GM19452 (cell line): ENCODE data around the gene ABCB10.
A peak's percentile ranks its signal among the peaks of the same experiment; 100 is the strongest.
"Not testable (repeated sequence)": the region's sequence is repeated elsewhere in the genome, so short reads cannot be mapped to it uniquely, and the experiment has no call there.

Experiments used
- ATAC-seq: cut with Tn5 transposase; IDR thresholded peaks from one replicate; pipeline ENCODE4 v1.9.1; 2021; ENCODE audit not compliant: unreplicated experiment

The ABCB10 gene

DNA sequence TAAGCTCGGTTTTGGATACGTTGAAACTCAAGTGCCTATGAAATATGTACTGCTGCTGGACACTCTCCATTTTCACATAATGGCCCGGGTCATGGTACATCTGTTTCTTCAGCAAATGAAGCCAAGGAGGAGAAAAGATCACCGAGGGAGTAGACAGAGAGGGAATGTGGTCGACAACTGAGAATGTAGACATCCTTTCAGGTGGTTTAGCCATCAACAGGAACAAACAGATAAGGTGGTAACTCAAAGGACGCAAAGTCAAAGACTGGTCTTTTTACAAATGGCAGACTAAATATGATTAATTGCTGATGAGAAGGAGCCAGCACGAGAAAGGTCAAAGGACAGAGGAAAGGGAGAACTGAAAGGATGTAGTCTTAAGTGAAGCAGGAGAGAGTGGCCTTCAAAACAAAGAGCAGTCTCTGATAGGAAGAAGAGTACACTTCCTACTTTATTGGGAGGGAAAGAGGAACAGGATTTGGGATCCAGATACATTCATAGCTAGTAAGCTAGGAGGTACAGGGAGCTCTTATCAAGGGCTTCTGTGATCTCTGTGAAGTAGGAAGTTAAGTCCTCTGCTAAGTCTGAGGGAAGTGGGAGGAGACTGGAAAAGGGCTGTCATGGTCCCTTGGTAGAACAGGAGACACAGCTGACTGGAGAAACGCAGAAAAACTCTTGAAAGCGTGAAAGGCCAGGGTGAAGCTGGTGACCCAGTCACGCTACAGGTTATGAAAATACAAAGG, 78.7 kb downstream of the ABCB10 start:
- peak; percentile 61 for ATAC-seq

- peak; percentile 62 for ATAC-seq
Measured at GRCh38 chr1:229478852-229479251, 79.7 kb downstream of the ABCB10 start.

DNA sequence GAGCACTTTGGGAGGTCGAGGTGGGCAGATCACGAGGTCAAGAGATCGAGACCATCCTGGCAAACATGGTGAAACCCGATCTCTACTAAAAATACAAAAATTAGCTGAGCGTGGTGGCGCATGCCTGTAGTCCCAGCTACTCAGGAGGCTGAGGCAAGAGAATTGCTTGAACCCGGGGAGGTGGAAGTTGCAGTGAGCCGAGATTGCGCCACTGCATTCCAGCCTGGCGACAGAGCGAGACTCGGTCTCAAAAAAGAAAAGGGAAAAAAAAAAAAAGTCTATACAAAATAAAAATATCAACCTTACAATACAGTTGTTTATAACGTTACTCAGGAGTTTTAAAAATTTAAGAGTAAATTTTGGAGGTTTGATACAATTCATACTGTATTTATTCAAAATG, 82.6 kb downstream of the ABCB10 start:
- ATAC-seq, result not testable (repeated sequence)

DNA sequence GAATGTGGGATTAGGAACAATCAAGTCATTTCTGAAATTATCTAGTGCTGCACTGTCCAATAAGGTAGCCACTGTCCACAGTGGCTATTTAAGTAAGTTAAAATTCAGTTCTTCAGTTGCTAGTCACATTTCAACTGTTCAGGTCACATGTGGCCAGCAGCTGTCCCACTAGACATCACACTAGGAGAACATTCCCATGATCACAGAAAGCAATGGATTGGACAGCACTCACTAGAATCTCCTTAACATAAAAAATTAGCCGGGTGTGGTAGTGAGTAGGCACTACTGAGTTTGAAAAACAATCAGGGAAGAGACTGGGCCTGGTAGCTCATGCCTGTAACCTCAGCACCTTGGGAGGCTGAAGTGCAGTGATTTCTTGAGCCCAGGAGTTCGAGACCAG, 84.0 kb downstream of the ABCB10 start:
- ATAC-seq, result no peak

GRCh38 chr1:229471175-229471574, 87.3 kb downstream of the ABCB10 start:
- no peak for ATAC-seq

- no peak for ATAC-seq
Measured at GRCh38 chr1:229470406-229471043, 88.0 kb downstream of the ABCB10 start.

DNA sequence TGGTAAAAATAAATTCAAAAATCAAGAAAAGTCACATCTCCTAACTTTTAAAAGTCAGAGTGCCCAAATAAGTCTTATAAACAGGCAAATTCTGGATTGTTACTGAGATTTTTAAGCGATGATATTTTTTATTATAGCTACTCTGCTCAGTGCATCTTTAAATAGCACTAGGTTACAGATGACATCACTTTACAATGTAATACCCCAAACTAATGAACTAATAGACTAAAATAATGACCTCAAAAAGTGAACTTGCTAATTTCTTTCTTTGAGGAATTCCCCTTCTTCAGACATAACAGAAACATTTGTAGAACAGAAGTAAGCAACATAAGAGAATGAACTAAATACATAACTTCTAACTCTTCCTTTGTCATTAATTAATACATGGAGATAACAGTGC, 91.6 kb downstream of the ABCB10 start:
- ATAC-seq, result no peak
